GM21529 (cell line): ENCODE results near the gene RPUSD1.
"Not testable (repeated sequence)": the region's sequence is repeated elsewhere in the genome, so short reads cannot be mapped to it uniquely, and the experiment has no call there.

Source experiments
- ATAC-seq: cut with Tn5 transposase; IDR thresholded peaks from one replicate; pipeline ENCODE4 v1.9.1; 2021; ENCODE audit not compliant: unreplicated experiment

Gene RPUSD1

GRCh38 chr16:768428-768827, 19.8 kb downstream of the RPUSD1 start:
- ATAC-seq = no peak

GRCh38 chr16:767743-768235, 20.4 kb downstream of the RPUSD1 start:
- no peak for ATAC-seq

DNA sequence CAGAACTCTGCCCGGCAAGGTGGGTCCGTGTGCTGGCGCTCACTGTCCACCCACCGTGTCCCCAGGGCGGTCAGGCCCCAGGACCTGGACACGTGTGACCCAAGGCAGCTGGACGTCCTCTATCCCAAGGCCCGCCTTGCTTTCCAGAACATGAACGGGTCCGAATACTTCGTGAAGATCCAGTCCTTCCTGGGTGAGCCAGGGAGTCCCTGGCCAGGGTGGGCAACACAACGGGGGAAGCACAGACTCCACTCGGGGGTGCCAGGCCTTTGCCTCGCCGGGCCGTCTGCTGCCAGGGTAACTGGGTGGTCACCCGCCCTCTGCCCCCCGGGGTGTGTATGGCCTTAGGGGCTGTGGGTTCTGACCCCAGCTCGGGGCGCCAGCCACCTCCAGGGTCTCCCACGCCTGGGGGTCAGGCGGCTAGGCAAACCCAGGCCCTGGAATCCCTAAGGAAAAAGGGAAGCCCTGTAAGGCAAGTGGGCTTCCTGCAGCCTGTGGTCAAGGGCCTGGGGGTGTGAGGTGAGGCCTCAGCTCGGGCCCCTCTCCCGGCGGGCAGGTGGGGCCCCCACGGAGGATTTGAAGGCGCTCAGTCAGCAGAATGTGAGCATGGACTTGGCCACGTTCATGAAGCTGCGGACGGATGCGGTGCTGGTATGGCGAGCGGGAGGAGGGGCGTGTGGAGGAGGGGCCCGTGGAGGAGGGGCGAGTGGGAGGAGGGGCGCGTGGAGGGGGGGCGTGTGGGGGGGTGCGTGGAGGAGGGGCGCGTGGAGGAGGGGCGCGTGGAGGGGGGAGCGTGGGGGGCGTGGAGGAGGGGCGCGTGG, 21.2 kb downstream of the RPUSD1 start:
- ATAC-seq = no peak

DNA sequence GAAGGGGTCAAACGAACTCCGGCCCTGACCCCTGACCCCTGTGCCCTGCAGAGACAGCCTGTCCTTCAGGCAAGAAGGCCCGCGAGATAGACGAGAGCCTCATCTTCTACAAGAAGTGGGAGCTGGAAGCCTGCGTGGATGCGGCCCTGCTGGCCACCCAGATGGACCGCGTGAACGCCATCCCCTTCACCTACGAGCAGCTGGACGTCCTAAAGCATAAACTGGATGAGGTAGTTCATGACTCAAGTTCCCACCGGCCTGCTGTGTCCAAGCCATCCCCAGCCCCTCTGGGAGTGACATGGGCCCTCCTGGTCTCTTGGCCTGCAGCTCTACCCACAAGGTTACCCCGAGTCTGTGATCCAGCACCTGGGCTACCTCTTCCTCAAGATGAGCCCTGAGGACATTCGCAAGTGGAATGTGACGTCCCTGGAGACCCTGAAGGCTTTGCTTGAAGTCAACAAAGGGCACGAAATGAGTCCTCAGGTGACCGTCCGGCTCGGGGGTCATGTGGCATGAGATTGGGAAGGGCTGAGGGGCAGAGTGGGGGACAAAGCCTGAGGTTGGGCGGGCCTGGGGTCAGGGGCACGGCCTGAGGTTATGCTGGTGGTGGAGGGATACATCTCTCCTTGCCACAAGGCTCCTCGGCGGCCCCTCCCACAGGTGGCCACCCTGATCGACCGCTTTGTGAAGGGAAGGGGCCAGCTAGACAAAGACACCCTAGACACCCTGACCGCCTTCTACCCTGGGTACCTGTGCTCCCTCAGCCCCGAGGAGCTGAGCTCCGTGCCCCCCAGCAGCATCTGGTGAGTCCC, 22.0 kb downstream of the RPUSD1 start:
- no peak for ATAC-seq

DNA sequence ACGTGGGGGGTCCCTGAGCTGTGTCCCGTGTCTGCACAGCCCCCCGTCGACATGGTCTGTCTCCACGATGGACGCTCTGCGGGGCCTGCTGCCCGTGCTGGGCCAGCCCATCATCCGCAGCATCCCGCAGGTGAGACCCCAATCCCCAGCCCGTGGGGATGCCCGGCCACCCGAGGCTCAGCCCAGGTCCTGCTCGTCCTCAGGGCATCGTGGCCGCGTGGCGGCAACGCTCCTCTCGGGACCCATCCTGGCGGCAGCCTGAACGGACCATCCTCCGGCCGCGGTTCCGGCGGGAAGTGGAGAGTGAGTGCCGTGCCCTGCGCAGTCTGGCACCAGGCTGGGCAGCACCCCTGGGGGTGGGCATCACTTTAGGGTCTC, 22.7 kb downstream of the RPUSD1 start:
- no peak for ATAC-seq

DNA sequence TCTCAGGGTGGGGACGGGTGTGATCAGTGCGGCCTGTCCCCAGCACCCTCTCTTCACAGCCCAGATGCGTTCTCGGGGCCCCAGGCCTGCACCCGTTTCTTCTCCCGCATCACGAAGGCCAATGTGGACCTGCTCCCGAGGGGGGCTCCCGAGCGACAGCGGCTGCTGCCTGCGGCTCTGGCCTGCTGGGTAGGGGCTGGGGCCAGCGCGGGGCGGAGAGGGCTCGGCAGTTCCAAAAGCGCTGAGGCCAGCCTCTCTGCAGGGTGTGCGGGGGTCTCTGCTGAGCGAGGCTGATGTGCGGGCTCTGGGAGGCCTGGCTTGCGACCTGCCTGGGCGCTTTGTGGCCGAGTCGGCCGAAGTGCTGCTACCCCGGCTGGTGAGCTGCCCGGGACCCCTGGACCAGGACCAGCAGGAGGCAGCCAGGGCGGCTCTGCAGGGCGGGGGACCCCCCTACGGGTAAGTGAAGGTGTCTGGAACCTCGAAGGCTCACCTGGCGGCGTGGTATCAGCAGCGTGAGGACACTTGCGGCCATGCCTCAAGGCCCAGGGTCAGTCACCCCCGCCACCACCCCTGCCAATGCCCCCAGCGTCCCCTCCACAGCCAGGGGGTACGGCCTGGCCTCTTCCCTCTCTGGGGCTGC, 23.2 kb downstream of the RPUSD1 start:
- ATAC-seq = no peak

DNA sequence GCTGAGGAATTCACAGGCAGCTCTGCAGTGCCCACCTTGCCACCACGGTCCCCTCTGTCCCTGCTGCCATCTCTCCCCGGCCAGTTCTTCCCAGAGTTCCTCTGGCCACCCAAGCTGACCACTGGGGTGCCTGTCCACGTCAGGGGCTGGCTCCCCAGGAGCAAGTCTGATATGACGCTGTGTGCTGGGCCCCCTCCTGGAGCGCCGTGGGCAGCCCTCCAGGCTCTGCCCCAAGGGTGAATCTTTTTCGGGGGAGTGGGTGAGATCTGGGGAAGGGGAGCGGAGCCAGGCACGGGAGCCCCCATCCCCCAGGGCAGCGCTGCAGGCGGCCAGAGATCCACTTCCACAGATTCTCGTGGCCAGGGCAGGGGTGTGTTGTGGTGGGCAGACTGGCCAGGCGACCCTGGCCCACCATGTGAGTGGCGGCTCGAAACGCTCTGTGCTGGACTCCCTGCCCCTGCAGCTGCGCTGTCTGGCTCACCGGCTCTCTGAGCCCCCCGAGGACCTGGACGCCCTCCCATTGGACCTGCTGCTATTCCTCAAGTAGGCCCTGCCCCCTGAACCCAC, 23.9 kb downstream of the RPUSD1 start:
- no peak for ATAC-seq

DNA sequence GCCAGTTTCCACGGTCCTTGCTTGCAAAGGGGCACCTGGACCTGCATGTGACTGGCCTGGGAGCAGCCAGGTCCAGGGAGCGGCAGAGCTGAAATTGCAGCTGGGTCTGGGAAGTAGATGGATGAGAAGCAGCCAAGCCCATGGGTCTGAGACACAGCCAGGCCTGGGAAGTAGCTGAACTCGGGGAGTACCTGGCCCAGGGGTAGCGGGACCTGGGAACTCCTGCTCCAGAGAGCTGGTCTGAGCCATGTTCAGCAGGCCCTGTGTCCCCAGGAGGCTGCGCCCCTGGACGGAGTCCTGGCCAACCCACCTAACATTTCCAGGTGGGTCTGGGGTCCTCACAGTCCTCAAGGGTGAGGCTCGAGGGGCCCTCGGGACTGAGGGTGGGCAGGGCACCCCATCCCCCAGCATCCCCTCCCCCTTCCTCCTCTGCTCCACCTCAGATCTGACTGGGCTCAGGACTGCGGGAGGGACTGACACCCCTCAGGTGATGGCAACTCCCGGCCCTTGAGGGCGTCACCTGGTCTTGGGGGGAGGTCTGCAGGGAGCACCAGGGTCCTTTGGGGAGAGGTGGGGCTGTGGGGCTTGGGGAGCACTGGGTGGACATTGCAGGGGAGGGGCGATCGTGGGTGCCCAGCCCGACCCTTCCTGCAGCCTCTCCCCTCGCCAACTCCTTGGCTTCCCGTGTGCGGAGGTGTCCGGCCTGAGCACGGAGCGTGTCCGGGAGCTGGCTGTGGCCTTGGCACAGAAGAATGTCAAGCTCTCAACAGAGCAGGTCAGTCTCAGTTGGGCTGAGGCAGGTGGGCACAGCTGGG, 24.6 kb downstream of the RPUSD1 start:
- ATAC-seq = no peak

DNA sequence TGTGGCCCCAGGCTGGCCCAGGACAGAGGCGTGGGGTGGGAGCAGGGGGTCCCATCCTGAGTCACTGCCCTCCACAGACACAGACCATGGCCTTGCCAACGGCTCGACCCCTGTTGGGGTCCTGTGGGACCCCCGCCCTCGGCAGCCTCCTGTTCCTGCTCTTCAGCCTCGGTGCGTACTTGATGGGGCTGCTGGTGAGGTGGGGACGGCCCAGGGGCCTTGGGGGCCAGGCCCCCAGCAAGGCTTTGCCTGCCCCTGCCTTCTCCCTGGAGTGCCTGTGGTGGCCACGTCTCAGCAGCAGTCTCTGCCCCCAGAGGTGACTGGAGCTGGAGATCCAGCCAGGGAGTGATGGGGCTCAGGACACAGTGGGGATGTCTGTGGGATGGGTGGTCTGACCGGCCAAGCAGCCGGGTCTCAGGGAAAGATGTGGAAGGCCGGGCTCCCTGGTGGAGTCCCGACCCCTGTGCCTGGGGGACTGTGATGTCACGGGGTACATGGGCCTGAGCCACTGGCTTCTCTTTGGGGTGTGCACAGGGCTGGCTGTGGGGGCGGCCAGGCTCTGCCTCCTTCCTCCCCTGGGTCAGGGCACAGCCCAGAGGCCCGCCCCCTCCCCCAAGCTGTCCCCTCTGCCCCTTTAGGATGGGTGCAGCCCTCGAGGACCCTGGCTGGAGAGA, 25.4 kb downstream of the RPUSD1 start:
- ATAC-seq = no peak

- no peak for ATAC-seq
Measured at GRCh38 chr16:761625-762513, 26.3 kb downstream of the RPUSD1 start.

DNA sequence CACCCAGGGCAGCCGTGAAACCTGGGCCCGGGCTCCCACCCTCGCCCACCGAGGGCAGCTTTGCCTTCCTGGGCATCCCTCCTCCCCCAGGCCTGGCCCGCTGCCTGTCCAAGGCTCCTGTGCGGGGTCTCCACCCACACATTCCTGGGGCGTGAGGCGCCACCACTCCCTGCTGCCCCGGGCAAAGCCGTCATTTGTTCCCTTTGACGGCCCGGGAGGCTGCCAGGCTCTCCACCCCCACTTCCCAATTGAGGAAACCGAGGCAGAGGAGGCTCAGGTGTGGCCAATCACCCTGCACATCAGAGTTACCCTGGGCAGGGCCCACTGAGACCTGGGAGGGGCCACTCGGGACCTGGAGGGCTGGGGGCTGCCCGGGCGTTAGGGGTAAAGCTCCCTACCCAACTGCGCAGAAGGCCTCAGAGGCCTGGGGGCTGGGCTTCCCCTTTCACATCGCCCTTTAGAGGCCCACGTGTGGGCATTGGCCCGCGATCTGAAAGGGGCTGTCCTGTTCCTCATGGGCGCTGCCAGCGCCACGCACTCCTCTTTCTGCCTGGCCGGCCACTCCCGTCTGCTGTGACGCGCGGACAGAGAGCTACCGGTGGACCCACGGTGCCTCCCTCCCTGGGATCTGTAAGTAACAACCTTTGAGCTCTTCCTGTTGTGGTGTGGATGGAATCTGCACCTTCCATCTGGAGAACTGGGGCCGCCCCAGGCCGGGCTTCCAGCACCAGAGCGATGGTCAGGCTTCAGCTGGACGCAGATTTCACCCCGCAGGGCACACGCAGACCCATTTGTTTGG, 27.4 kb downstream of the RPUSD1 start, which contains the start of gene MSLN:
TSS of gene MSLN (plus strand) at position 190 of the 799 bp plus-strand sequence. CDS start 1,947 bp downstream, outside the sequence.
- no peak for ATAC-seq

GRCh38 chr16:760065-760464, 28.1 kb downstream of the RPUSD1 start:
- no peak for ATAC-seq

DNA sequence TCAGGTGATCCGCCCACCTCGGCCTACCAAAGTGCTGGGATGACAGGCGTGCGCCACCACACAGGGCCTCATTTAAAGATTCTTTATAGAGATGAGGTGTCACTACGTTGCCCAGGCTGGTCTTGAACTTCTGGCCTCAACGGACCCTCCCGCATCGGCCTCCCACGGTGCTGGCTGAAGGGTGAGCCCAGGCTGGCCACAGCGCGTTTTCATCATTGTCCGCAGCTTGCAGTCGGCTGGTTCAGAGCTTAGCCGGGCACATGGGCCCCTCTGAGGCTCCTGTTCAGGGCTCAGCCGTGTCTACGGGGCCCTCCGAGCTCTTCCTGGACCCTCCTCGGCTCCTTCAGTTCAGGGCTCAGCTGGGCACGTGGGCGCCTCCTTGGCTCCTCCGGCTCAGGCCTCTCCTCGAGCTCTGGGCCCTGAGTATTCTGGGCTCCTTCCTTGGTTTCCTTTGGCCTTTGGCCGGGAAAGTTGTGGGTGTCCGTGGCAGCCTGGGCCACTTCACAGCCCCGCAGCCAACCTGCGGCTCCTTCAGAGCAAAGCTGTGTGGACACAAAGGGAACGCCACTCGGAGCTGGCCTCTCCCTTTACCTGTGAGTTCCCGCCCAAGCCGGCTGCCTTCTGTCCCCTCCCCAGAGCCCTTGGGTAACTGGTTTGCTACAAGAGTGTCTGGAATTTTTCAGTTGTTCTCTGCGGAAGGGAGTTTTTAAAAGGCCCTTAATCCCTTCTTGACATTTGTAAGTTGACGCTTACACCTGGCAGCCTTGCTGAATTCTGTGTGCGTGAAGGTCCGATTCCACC, 28.9 kb downstream of the RPUSD1 start:
- no peak for ATAC-seq

- no peak for ATAC-seq
Measured at GRCh38 chr16:756428-756827, 31.8 kb downstream of the RPUSD1 start.

DNA sequence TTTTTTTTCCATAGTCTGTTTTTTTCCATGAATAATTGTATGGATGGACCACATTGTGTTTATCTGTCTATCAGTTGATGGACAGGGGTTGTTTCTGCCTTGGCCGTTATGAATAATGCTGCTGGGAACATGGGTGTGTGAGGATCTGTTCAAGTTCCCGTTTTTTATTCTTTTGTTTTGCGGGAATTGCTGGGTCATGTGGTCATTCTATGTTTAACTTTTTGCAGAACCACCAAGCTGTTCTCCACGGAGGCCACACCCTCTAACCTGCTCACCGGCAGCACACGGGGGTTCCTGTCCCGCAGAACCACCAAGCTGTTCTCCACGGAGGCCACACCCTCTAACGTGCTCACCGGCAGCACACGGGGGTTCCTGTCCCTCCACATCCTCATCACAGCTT, 33.5 kb downstream of the RPUSD1 start:
- no peak for ATAC-seq

- not testable (repeated sequence) for ATAC-seq
Measured at GRCh38 chr16:754121-754607, 34.0 kb downstream of the RPUSD1 start.

- no peak for ATAC-seq
Measured at GRCh38 chr16:752007-752312, 36.2 kb downstream of the RPUSD1 start.
